ENCODE results near the gene KCNIP4. TPM values are rescaled to one million over a fixed set of nuclear protein-coding genes. Genes with fewer than 3 reads are reported as not detected.

Gene KCNIP4
- total and polyA plus RNA-seq, 10 of the 15 experiments (the other 5 are each of a cell fraction or from before 2014, with no cell fraction given): 0.03 to 0.23 (median 0.13) TPM; not detected in 7

DNA sequence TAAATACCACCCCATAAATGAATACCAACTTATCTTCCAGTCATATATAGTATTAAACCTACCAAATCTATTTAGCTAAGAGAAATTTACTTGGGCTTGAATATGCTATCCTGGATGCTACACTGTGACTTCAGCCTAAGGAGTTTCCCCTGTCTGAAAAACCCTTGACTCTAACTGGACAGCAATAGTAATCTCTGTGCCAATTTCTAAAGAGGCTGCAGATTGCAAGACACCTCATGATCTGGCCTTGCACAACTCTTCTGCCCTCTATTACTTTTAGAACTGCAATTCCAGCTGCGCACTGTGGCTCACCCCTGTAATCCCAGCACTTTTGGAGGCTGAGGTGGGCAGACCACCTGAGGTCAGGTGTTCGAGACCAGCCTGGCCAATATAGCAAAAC, 371.5 kb downstream of the KCNIP4 start:
- in situ Hi-C loops (cut with MboI): no loop called here
- no peak overlapping the region for H3K9ac ChIP-seq (ENCODE audit: control insufficient read depth, insufficient read depth, low read length)
- SMC1A ChIA-PET (ENCODE audit: uncharacterized antibody, unreplicated experiment): no interaction called here
- 23% methylated on average over 2 of the region's 2 CpGs for WGBS (ENCODE audit: insufficient coverage, insufficient replicate concordance, low lambda C conversion rate, missing lambda C conversion rate)
- ATAC-seq (no peak), DNase-seq (ENCODE audit: low read depth, low spot score) (no peak), FAIRE-seq (no peak)
- no peaks in the 10 kb centered on the region for H3K36me3 ChIP-seq (ENCODE audit: control insufficient read depth in 2 of 2, insufficient read depth in 2 of 2, low read length in 1 of 2)
- H3K4me2 ChIP-seq (ENCODE audit: control insufficient read depth, insufficient read depth): no peak overlapping the region
- POLR2A ChIA-PET: no interaction called here
- no peaks in the 10 kb centered on the region for H3K4me1 ChIP-seq (ENCODE audit: control insufficient read depth, insufficient read depth, low read length)
- H3K9me3 ChIP-seq (replicated peaks; ENCODE audit: control insufficient read depth, insufficient read depth, low read length): no peaks in the 10 kb centered on the region
- TF ChIP-seq RAD21 (IDR thresholded peaks at IDR 0.05; ENCODE audit: insufficient read depth, low read depth, low read length) (no peak), CUX1 (IDR thresholded peaks at IDR 0.05; ENCODE audit: insufficient replicate concordance, low read depth, low read length) (no peak), STAT3 (IDR thresholded peaks at IDR 0.05; ENCODE audit: low read depth, low read length) (no peak), CBX3 (IDR thresholded peaks at IDR 0.05; ENCODE audit: borderline replicate concordance, low read depth) (no peak), GATAD2B (conservative IDR thresholded peaks at IDR 0.05; ENCODE audit: low read depth) (no peak), EGR1 (IDR thresholded peaks at IDR 0.05; ENCODE audit: borderline replicate concordance in 1 of 2, low read depth in 2 of 2, low read length in 2 of 2) (no peak), PAX8 (IDR thresholded peaks at IDR 0.05) (no peak), MTA2 (IDR thresholded peaks at IDR 0.05; ENCODE audit: low read depth) (no peak), TAF1 (IDR thresholded peaks at IDR 0.05; ENCODE audit: borderline replicate concordance, low read depth, low read length) (no peak), FOS (IDR thresholded peaks at IDR 0.05; ENCODE audit: borderline replicate concordance, extremely low read depth, insufficient read length) (no peak)
- TF ChIP-seq, protein P1, sequence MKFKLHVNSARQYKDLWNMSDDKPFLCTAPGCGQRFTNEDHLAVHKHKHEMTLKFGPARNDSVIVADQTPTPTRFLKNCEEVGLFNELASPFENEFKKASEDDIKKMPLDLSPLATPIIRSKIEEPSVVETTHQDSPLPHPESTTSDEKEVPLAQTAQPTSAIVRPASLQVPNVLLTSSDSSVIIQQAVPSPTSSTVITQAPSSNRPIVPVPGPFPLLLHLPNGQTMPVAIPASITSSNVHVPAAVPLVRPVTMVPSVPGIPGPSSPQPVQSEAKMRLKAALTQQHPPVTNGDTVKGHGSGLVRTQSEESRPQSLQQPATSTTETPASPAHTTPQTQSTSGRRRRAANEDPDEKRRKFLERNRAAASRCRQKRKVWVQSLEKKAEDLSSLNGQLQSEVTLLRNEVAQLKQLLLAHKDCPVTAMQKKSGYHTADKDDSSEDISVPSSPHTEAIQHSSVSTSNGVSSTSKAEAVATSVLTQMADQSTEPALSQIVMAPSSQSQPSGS (IDR thresholded peaks at IDR 0.05; ENCODE audit: low read length): no peak
- no peak overlapping the region for H3K4me3 ChIP-seq
- BruUV-seq (replicated peaks): no TSS peak
- no peak overlapping the region for H3K27ac ChIP-seq (ENCODE audit: control insufficient read depth, insufficient read depth)
- CTCF ChIA-PET: no interaction called here
- H4K20me1 ChIP-seq (ENCODE audit: control insufficient read depth, insufficient read depth): no peaks in the 10 kb centered on the region
- no peaks in the 10 kb centered on the region for H3K79me2 ChIP-seq (ENCODE audit: control insufficient read depth, insufficient read depth, low read length)
- RAD21 ChIA-PET (ENCODE audit: unreplicated experiment): no interaction called here
- H3K27me3 ChIP-seq (replicated peaks in 1 of 2; ENCODE audit: control insufficient read depth in 2 of 2, insufficient read depth in 2 of 2, low read length in 1 of 2): no peaks in the 10 kb centered on the region
- intact Hi-C loops (cut with micrococcal nuclease; ENCODE audit: unreplicated experiment): no loop called here
- no peak overlapping the region for H2AFZ ChIP-seq (ENCODE audit: control insufficient read depth, low read depth, low read length)

Data from GM12878 (cell line).